Measurements from ENCODE around the gene NRG3. TPM values are rescaled to one million over a fixed set of nuclear protein-coding genes. Genes with fewer than 3 reads are reported as not detected.
A peak's percentile ranks its signal among the peaks of the same experiment; 100 is the strongest.

NRG3 gene
- total RNA-seq, 1 donor from 2014 or later: 8.2 TPM

DNA sequence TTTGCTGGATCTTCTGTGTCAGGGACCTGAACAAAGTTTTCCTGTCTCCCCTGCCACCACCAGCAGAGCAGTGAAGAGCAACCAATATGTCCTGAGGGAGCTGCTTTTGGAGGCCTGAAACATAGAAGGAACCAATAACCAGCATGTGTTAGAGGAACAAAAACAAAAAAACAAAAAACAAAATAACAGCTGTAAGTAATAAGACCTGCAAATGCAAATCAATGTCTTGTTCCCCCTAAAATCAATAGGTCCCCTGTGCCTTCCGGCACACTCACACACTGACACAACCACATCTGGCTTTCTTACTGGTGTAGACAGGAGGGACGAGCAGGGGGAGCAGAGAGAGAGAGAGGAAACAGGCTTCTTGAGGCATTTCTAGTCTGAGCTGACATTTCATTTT is 94.1 kb downstream of the NRG3 start:
- Mint-ChIP-seq H3K27me3 (ENCODE audit: unreplicated experiment) (peaks cover 1% of the 10 kb centered on the region), H3K9me3 (ENCODE audit: unreplicated experiment) (no peaks in the 10 kb centered on the region), H3K4me1 (ENCODE audit: unreplicated experiment) (no peaks in the 10 kb centered on the region), H3K4me3 (ENCODE audit: unreplicated experiment) (no peak overlapping the region), H3K36me3 (ENCODE audit: low read depth, unreplicated experiment) (no peaks in the 10 kb centered on the region), H3K27ac (ENCODE audit: unreplicated experiment) (no peak overlapping the region)
- no peak for DNase-seq (ENCODE audit: low spot score)
- TF ChIP-seq, protein P1, sequence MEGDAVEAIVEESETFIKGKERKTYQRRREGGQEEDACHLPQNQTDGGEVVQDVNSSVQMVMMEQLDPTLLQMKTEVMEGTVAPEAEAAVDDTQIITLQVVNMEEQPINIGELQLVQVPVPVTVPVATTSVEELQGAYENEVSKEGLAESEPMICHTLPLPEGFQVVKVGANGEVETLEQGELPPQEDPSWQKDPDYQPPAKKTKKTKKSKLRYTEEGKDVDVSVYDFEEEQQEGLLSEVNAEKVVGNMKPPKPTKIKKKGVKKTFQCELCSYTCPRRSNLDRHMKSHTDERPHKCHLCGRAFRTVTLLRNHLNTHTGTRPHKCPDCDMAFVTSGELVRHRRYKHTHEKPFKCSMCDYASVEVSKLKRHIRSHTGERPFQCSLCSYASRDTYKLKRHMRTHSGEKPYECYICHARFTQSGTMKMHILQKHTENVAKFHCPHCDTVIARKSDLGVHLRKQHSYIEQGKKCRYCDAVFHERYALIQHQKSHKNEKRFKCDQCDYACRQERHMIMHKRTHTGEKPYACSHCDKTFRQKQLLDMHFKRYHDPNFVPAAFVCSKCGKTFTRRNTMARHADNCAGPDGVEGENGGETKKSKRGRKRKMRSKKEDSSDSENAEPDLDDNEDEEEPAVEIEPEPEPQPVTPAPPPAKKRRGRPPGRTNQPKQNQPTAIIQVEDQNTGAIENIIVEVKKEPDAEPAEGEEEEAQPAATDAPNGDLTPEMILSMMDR (IDR thresholded peaks at IDR 0.05; ENCODE audit: unreplicated experiment): no peak

DNA sequence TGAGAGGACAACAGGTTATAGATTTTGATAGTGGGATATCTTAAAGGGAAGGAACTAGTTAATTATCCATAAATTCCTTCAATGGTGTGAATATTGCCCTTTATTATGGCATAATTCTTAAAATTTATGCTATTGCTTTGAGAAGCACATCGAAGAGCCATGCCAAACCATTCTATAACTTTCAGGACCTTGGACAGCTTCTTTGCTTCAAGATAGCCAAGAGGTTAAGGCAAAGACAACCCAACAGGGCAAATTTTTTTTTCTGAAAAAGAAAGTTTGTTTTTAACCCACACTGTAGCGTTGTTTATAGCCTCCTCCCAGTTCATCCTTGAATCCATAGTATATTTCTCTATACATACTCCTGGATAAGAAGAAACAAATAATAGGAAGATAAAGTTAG is 103.2 kb downstream of the NRG3 start:
- TF ChIP-seq, protein P1 (IDR thresholded peaks at IDR 0.05; ENCODE audit: unreplicated experiment): no peak
- no peaks in the 10 kb centered on the region for H3K36me3 Mint-ChIP-seq (ENCODE audit: low read depth, unreplicated experiment)
- no peaks in the 10 kb centered on the region for H3K4me1 Mint-ChIP-seq (ENCODE audit: unreplicated experiment)
- H3K4me3 Mint-ChIP-seq (ENCODE audit: unreplicated experiment): no peak overlapping the region
- peak; percentile 14 for DNase-seq (ENCODE audit: low spot score)
- H3K27ac Mint-ChIP-seq (ENCODE audit: unreplicated experiment): no peak overlapping the region
- H3K9me3 Mint-ChIP-seq (ENCODE audit: unreplicated experiment): no peaks in the 10 kb centered on the region
- H3K27me3 Mint-ChIP-seq (ENCODE audit: unreplicated experiment): no peaks in the 10 kb centered on the region

DNA sequence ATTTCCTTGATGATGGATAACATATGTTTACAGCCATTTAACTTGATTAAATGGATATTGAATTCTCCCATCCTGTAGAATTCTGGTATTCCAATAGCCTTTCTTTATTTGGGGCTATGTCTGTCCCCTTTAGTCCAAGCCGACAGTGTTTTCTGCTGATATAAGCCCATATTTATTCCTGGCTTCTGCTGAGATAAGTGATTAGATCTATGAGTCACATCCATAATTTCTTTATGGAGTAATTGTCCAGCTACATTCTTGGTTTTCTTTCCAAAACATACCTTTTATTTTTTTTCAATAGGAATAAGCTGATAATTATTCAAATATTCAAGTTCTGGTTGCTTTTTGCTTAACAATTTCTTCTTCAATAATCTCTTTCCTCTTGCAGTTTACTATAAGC is 106.7 kb downstream of the NRG3 start:
- no peaks in the 10 kb centered on the region for H3K4me1 Mint-ChIP-seq (ENCODE audit: unreplicated experiment)
- no peak overlapping the region for H3K27ac Mint-ChIP-seq (ENCODE audit: unreplicated experiment)
- H3K4me3 Mint-ChIP-seq (ENCODE audit: unreplicated experiment): no peak overlapping the region
- TF ChIP-seq, protein P1 (IDR thresholded peaks at IDR 0.05; ENCODE audit: unreplicated experiment): no peak
- H3K9me3 Mint-ChIP-seq (ENCODE audit: unreplicated experiment): no peaks in the 10 kb centered on the region
- peaks cover 1% of the 10 kb centered on the region for H3K27me3 Mint-ChIP-seq (ENCODE audit: unreplicated experiment)
- DNase-seq (ENCODE audit: low spot score): no peak
- no peaks in the 10 kb centered on the region for H3K36me3 Mint-ChIP-seq (ENCODE audit: low read depth, unreplicated experiment)

DNA sequence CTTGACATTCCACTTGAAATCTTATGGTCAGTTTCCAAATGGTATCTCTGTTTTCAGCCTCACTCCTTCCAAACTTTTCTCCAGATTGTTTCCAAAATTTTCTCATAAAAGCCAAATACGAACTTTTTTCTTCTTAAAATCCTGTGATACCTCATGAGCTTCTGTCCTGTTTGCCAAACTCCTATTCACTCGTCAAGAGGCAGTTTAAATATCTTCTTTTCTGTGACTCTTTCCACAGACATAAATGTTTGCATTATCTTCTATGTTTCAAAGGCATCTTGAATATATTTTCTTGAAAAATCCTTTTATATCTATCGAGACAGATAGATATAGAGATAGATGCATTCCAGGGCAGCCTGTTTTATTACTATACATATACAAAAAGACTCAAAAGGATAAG is 109.4 kb downstream of the NRG3 start:
- no peaks in the 10 kb centered on the region for H3K36me3 Mint-ChIP-seq (ENCODE audit: low read depth, unreplicated experiment)
- DNase-seq (ENCODE audit: low spot score): no peak
- no peak overlapping the region for H3K4me3 Mint-ChIP-seq (ENCODE audit: unreplicated experiment)
- no peak overlapping the region for H3K27ac Mint-ChIP-seq (ENCODE audit: unreplicated experiment)
- TF ChIP-seq, protein P1 (IDR thresholded peaks at IDR 0.05; ENCODE audit: unreplicated experiment): no peak
- H3K4me1 Mint-ChIP-seq (ENCODE audit: unreplicated experiment): no peaks in the 10 kb centered on the region
- H3K27me3 Mint-ChIP-seq (ENCODE audit: unreplicated experiment): peaks cover 1% of the 10 kb centered on the region
- H3K9me3 Mint-ChIP-seq (ENCODE audit: unreplicated experiment): no peaks in the 10 kb centered on the region

DNA sequence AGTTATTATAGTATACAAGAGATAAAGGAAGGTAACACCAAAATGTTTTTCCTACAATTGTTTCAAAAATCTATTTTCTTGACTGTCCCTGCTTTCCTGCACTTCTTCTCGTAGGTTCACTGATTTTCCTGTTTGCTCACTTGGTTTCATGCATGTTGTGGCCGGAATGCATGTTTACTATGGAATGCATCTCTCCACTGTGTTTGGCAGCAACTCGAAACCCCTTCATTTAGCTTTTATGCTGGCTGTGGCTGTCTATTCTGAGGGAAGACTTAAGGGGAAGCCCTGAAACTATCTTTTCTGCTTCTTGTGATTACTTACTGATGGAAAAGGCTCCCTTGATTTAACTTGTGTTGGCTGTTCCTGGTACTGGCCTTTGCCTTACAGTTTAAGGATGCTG is 120.3 kb downstream of the NRG3 start:
- Mint-ChIP-seq H3K9me3 (ENCODE audit: unreplicated experiment) (no peaks in the 10 kb centered on the region), H3K4me3 (ENCODE audit: unreplicated experiment) (no peak overlapping the region), H3K27ac (ENCODE audit: unreplicated experiment) (no peak overlapping the region), H3K36me3 (ENCODE audit: low read depth, unreplicated experiment) (no peaks in the 10 kb centered on the region), H3K27me3 (ENCODE audit: unreplicated experiment) (no peaks in the 10 kb centered on the region), H3K4me1 (ENCODE audit: unreplicated experiment) (peaks cover 4% of the 10 kb centered on the region)
- TF ChIP-seq, protein P1 (IDR thresholded peaks at IDR 0.05; ENCODE audit: unreplicated experiment): no peak
- no peak for DNase-seq (ENCODE audit: low spot score)
